Hypothalamus (tissue), 51 donors: ENCODE measurements around the gene CD300LD.

Source experiments
- DNase-seq, 51 donors: peaks; one replicate each; lab custom pipeline; 2025; lab: John Stamatoyannopoulos, UW

CD300LD gene

DNA sequence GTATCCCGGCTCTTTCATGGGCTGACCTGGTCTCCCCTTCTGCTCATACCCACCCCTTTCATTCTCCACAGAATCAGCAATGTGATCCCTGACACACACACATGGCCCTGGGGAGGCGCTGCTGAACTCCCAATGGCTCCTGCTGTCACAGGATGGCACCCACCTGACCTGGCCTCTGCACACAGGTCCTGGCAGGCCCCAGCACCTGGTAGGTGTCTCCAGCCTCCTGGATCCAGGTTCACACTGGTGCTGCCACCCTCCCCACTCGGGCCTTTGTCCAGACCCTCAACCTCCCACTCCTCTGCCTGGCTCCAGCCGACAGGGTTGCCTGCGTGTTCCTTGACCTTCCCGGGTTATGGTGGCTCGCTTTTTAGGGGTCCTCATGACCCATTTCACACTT, 44.8 kb downstream of the CD300LD start:
- no peak for DNase-seq

DNA sequence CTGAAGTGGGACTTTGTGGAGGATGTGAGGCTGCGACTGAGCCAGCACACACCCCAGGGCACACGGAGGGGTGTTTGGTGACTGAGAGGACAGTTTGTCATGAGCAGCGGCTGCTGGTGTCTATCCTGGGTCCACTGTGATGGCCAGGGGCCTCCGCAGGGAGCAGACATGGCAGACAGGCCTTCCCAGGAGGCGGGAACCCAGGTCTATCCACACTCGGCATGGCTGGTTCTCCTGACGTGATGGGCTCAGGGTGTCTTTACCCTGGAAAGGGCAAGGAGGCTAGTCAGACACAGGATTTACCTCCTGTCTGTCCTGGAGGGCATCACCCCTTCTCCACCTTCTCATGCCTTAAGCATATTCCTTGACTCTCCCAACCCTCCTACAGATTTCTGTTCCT, 45.5 kb downstream of the CD300LD start:
- DNase-seq, result no peak

DNA sequence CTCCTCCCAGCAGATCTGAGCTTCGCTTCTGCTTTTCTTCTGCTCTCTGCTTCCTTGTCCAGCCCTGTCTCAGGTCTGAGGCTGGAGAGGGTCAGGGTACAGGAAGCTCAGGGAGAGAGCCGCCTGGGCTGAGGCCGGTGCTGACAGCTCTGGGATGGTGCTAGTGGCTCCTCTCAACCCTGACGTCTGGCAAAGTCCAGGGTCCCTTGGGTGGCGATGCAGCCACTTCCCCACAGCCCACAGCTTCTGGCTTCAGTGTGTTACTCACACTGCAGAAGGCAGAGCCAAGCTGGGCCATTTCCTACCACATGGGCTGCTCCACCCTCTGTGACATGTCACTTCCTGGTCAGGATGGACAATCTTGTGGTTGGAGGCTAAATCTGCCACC, 46.2 kb downstream of the CD300LD start, which contains the start of gene CD300C:
CD300C (minus strand) TSS at position 273 of the 388 bp plus-strand sequence. CDS start 333 bp downstream, outside the sequence.
- peak in 11 of 51 donors; percentile 9 to 36 (median 18) for DNase-seq

DNA sequence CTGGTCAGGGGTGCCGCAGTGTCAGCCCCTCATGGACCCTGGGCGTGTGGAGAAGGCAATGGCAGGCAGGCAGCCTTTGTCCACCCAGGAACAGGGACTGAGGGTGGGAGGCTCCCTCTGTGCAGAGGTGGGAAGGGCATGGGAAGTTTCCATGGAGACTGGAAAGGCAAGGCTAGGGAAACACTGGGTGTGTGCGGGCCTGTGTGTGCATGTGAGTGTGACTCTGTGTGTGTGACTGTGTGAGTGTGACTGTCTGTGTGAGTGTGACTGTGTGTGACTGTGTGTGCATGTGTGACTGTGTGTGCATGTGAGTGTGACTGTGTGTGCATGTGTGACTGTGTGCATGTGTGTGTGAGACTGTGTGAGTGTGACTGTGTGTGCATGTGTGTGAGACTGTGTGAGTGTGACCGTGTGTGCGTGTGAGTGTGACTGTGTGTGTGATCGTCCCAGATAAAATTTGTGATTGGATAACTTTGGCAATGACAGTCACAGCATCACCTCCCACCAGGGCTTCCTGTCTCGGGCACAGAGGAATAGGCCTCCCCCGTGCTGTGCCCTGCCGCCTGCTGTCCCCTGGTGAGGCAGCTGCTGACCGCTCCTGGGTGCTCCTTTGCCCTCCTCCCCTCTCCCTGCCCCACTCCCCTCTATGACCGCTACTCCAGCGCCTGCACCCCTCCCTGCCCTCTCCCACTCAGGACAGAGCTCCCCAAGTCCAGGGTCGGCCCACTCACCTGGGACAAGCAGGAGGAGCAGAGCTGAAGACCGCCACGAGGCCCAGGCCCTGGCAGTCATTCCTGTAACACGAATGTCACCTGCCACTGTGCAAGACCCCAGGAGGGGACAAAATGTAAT, 46.9 kb downstream of the CD300LD start:
- DNase-seq, result no peak

- no peak for DNase-seq
These were observed 48.0 kb downstream of the CD300LD start for GRCh38 chr17:74543891-74544760.

DNA sequence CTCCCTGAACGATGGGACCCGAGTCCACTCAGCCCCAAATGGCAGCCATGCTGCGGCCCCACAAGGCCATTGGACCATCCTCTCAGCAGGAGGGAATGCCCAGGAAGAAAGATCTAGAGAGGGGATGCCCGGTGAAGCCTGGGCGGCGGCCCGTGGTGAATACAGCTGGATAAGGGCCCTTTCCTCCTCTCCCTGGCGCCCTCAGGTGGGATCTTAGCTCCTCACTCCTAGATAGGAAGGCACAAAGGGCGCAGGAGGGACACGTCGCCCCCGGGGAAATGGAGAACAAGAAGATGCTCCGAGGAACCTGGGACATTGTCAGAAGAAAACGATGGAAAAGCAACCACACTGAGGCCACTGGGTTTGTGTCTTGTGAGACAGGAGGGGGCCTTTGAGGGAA, 48.7 kb downstream of the CD300LD start:
- DNase-seq, result no peak

DNA sequence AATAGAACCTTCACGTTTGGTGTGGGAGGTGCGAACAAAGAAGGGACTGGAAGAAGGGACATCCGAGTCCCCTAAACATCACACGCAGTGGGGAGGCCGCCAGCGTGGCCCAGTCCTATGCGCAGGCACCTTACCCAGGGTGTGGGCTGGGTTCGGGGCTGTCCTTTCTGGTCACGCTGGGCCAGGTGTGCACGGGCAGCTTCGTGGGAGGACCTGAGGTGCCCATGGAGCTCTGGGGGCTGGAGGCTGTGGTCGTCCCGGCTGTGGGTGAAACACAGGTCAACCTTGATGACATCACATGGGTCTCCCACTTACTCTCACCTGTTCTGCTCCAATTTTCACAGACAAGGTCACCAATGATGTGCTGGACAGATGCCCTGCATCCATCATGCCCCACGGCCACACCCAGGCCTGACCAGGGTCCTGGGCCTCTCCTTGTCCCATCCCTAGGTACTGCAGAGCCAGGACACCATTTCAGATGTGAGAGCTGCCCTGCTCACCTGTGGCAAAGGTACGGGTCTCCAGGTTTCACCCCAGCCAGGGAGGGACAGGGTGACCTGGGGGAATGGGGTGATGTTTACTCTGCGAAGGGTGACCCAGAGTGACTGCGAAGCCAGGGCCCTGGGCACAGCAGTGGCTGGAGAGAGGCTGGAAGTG, 49.2 kb downstream of the CD300LD start:
- no peak for DNase-seq

- no peak for DNase-seq
These were observed 49.9 kb downstream of the CD300LD start for GRCh38 chr17:74542166-74542565.

- no peak for DNase-seq
These were observed 50.6 kb downstream of the CD300LD start for GRCh38 chr17:74541176-74542111.

DNA sequence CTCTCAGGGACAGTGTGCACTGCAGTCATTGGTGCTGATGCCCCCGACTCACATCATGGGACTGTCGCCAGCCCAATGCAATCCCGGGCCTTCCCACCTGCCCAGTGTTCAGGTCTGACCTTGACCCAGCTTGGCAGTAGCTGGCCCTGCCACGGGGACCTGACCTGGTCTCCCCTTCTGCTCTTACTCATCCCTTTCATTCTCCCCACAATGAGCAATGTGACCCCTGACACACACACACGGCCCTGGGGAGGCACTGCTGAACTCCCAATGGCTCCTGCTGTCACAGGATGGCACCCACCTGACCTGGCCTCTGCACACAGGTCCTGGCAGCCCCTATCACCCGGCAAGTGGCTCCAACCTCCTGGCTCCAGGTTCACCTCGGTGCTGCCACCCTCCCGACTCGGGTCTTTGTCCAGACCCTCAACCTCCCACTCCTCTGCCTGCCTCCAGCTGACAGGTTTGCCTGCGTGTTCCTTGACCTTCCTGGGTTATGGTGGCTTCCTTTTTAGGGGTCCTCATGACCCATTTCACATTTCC, 52.7 kb downstream of the CD300LD start:
- DNase-seq, result no peak

DNA sequence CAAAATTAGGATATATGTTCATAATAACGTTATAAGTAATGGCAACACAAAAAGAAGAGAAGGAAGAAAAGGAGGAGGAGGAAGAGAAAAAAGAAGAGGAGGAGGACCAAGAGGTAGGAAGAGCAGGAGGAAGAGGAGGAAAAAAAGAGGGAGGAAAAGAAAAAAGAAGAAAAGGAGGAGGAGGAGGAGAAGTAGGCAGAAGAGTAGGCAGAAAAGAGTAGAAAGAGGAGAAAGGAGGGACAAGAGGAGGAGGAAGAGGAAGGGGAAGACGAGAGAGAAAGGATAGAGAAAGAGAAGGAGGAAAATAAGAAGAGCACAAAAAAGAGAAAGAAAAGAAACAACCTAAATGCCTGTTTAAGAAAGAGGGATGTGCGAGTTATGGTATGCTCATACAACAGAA, 55.2 kb downstream of the CD300LD start:
- no peak for DNase-seq

DNA sequence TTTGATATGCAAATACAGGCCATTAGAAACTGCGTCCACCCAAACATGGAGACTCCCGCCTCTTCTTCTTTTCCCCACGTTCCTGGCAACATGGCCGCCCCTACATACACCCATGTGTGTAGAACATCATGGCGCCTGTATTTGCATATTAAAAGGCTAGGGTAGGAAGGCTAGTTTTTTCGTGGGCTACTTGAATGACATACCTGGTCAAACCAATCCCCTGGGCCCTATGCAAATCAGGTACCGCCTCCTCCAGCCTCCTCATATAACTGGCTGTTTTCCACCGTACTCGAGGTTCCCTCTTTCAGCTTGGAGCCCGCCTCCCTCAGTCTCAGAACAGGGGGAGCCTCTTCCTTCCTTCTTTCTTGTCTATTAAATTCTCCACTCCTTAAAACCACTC, 60.0 kb downstream of the CD300LD start:
- DNase-seq, result peak in 19 of 51 donors; percentile 9 to 48 (median 24)

DNA sequence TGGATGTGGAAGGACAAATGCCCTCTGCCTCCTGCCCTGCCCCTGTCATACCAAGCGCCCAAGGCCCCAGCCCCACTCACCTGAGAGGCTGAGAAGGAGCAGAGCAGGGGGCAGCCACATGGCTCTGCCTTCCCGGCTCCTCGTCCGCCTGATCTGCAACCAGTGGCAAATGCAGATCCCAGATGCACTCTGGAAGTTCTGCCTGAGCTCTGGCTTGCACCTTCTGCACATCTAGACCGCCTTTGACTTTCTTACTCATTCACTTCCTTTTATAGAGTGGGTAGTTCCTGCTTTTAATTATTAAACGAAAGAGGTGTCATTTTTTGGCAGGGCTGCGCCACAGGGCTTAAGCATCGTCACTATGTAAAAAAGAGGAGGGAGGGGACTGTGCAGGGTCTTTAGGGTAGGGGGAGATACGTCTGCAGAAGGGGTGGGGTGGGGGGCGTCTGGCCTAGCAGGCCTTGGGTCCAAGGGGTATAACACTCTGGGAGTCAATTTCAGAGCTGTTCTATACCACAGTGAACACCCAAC, 60.8 kb downstream of the CD300LD start, which contains the start of gene CD300LB:
CD300LB (minus strand) TSS at position 245 of the 531 bp plus-strand sequence; CDS start at position 120, 125 bp downstream.
- DNase-seq, result no peak

DNA sequence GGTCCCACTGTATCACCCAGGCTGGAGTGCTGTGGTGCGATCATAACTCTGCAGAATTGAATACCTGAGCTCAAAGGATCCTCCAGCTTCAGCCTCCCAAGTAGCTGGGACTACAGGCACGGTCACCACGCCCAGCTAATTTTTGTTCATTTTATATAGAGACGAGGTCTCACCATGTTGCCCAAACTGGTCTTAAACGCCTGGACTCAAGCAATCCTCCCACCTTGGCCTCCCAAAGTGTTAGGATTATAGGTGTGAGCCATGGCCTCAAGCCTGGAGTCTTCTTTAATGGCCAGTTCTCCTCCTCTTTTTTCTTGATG, 61.3 kb downstream of the CD300LD start:
- DNase-seq, result no peak
